Measurements from ENCODE around the gene ADGRA3.

- TF ChIP-seq POLR2A (IDR thresholded peaks at IDR 0.05; ENCODE audit: low read depth, low read length) (no peak), CTCF (IDR thresholded peaks at IDR 0.05; ENCODE audit: extremely low read depth in 1 of 2, insufficient read depth in 1 of 2, low read depth in 1 of 2, low read length in 2 of 2) (no peak), FOS (IDR thresholded peaks at IDR 0.05; ENCODE audit: borderline replicate concordance, insufficient read depth, low read length) (no peak)
These were observed 5.1 kb downstream of the ADGRA3 start for GRCh38 chr4:22510750-22511149.

All from endothelial cell of umbilical vein (primary cell).